Activated CD4-positive, CD25-positive, alpha-beta regulatory T cell (primary cell): Measurements from ENCODE around the gene RAX.

Source experiments
- DNase-seq, 4 experiments: peaks; one replicate each; lab custom pipeline; 2025; lab: John Stamatoyannopoulos, UW

The RAX gene

GRCh38 chr18:59272891-59273758, at the start of gene RAX:
Gene RAX (minus strand): TSS chr18:59273454. CDS start chr18:59273206, 248 bp downstream.
- DNase-seq = no peak

- DNase-seq = no peak
These were observed 45.3 kb upstream of the RAX start, which contains the start of gene CPLX4 for GRCh38 chr18:59318460-59319050. Gene CPLX4 (minus strand): TSS chr18:59318649. CDS start chr18:59318462, 187 bp downstream.

- no peak for DNase-seq
These were observed 38.4 kb upstream of the RAX start for GRCh38 chr18:59311631-59312030.

GRCh38 chr18:59308938-59309260, 35.6 kb upstream of the RAX start:
- DNase-seq = no peak

GRCh38 chr18:59308248-59308937, 35.1 kb upstream of the RAX start:
- peak; percentile 28 to 58 (median 51) for DNase-seq

GRCh38 chr18:59306640-59307039, 33.4 kb upstream of the RAX start:
- no peak for DNase-seq

- DNase-seq = no peak
These were observed 32.0 kb upstream of the RAX start for GRCh38 chr18:59305295-59305694.

- no peak for DNase-seq
These were observed 30.5 kb upstream of the RAX start for GRCh38 chr18:59303656-59304195.

GRCh38 chr18:59303006-59303405, 29.8 kb upstream of the RAX start:
- no peak for DNase-seq

GRCh38 chr18:59301929-59302328, 28.7 kb upstream of the RAX start:
- no peak for DNase-seq

GRCh38 chr18:59300676-59301285, 27.5 kb upstream of the RAX start:
- no peak for DNase-seq

GRCh38 chr18:59298871-59299270, 25.6 kb upstream of the RAX start:
- DNase-seq = no peak

- no peak for DNase-seq
These were observed 20.1 kb upstream of the RAX start for GRCh38 chr18:59293317-59293716.

GRCh38 chr18:59286341-59286740, 13.1 kb upstream of the RAX start:
- no peak for DNase-seq

- no peak for DNase-seq
These were observed 9.1 kb upstream of the RAX start for GRCh38 chr18:59282341-59282740.

- no peak for DNase-seq
These were observed 6.5 kb upstream of the RAX start for GRCh38 chr18:59279722-59280121.

GRCh38 chr18:59279193-59279592, 5.9 kb upstream of the RAX start:
- DNase-seq = no peak

GRCh38 chr18:59278793-59279192, 5.5 kb upstream of the RAX start:
- DNase-seq = no peak

- no peak for DNase-seq
These were observed 2.8 kb upstream of the RAX start for GRCh38 chr18:59276047-59276446.

- DNase-seq = no peak
These were observed 2.2 kb upstream of the RAX start for GRCh38 chr18:59275406-59275949.

GRCh38 chr18:59274533-59274928, 1.3 kb upstream of the RAX start:
- no peak for DNase-seq
